GM19468 (cell line): ENCODE results near the gene HCRTR1.
"Not testable (repeated sequence)": the region's sequence is repeated elsewhere in the genome, so short reads cannot be mapped to it uniquely, and the experiment has no call there.

Experiments used
- ATAC-seq: cut with Tn5 transposase; IDR thresholded peaks from one replicate; pipeline ENCODE4 v1.9.1; 2021; ENCODE audit warnings: mild to moderate bottlenecking, moderate library complexity, moderate number of reproducible peaks; ENCODE audit not compliant: unreplicated experiment; ENCODE audit errors: extremely low read depth

The HCRTR1 gene

GRCh38 chr1:31580891-31581603, 36.4 kb upstream of the HCRTR1 start:
- no peak for ATAC-seq

- no peak for ATAC-seq
Observed at GRCh38 chr1:31581821-31582810, 35.4 kb upstream of the HCRTR1 start.

GRCh38 chr1:31583082-31583994, 34.2 kb upstream of the HCRTR1 start:
- no peak for ATAC-seq

GRCh38 chr1:31583995-31584868, 33.3 kb upstream of the HCRTR1 start:
- ATAC-seq, result no peak

DNA sequence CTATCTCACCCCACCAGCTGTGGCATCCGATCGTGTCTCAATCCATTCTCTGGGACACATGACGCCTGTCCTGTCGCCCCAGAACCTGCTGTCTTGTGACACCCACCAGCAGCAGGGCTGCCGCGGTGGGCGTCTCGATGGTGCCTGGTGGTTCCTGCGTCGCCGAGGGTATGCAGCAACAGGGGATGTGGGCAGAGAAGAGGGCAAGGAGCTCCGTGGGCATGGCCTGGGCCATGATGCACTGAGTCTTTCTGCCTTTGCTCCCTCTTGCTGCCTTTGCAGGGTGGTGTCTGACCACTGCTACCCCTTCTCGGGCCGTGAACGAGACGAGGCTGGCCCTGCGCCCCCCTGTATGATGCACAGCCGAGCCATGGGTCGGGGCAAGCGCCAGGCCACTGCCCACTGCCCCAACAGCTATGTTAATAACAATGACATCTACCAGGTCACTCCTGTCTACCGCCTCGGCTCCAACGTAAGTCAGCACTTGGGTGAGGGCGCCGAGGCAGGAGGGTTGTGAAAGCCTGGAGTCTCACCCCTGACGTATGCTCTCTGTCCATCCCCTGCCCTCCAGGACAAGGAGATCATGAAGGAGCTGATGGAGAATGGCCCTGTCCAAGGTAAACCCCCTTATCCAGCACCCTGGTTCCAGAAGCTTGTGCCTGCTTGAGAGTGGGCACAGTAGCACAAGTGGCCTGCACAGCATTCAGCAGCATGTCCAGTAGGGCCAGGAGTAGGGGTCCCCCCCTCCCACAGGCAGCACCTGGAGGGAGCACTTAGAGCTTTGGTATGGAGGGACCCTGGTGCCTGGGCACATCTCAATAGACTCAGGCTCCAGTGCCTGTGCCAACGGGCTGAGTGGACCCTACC, 32.4 kb upstream of the HCRTR1 start:
- no peak for ATAC-seq

GRCh38 chr1:31585736-31586365, 31.6 kb upstream of the HCRTR1 start:
- no peak for ATAC-seq

DNA sequence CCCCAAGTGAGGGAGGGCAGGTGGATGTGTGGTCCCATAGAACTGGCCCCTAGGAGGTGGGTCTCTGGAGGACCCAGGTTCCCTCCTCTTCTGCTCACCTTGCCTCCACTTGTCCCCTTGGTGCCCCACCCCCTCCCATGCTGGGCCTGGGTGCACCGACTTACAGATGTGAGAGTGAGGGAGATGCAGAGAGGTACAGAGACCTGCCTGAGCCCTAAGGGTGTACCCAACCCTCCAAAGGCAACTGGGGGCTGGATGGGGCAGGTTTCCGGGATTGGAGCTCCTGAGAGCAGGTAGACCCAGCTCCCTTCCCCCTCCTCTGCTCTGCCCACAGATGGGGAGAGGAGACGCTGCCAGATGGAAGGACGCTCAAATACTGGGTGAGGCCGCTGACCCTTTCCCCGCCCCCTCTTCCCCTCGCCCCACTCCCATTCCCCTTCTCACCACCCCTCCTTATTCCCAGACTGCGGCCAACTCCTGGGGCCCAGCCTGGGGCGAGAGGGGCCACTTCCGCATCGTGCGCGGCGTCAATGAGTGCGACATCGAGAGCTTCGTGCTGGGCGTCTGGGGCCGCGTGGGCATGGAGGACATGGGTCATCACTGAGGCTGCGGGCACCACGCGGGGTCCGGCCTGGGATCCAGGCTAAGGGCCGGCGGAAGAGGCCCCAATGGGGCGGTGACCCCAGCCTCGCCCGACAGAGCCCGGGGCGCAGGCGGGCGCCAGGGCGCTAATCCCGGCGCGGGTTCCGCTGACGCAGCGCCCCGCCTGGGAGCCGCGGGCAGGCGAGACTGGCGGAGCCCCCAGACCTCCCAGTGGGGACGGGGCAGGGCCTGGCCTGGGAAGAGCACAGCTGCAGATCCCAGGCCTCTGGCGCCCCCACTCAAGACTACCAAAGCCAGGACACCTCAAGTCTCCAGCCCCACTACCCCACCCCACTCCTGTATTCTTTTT, 30.8 kb upstream of the HCRTR1 start:
- no peak for ATAC-seq

GRCh38 chr1:31587328-31587699, 30.2 kb upstream of the HCRTR1 start:
- ATAC-seq, result not testable (repeated sequence)

DNA sequence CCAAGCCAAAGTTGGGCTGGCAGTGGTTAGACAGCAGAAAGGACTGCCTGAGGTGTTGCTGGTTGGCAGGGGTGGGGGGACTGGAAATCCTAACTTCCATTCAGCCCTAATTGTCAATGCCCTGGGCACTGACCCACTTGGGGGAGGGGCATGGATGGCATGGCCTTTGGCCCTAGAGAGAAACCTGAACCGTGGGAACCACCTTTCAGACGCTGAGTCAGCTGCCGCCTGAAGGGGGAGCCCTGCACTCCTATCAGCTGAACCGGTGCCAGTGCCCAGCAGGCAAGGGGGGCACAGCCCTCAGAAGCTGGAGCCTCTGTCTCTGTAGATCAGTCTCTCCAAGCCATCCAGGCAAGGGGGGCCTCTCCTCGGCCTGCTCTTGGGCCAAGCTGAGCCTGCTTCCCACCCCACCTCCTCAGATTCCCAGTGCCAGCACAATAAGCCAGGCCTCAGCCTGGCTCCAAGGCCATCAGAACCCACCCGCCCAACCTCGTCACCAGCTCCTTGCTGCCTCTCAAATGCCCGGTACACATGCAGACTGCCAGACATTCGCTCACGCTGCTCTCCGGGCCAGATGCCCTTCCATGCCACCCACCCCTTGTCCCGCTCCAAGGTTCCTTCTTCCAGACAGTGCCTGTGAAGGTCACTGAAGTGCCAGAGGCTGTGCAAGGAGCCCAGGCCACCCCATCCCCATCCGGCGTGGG, 29.6 kb upstream of the HCRTR1 start:
- no peak for ATAC-seq

- no peak for ATAC-seq
Observed at GRCh38 chr1:31588751-31589515, 28.6 kb upstream of the HCRTR1 start.

GRCh38 chr1:31591425-31592093, 25.9 kb upstream of the HCRTR1 start:
- ATAC-seq, result no peak

DNA sequence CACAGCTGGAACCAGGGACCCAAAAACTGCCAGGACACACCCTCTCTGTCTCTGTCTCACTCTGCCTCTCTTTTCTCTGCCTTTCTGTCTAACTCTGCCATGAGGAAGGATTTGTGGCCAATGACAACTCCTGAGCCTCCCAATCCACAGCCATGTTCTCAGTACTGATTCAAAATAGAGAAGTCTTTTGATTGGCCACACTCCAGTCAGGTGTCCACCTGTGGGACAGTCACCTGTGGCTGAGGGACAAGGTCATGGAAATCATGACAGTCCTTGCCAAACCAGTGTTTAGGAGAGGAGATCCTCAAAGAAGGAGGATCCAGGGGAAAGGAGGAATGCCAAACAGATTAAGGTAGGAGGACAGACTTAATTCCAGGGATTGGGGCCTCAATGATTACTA, 25.4 kb upstream of the HCRTR1 start:
- ATAC-seq, result no peak

DNA sequence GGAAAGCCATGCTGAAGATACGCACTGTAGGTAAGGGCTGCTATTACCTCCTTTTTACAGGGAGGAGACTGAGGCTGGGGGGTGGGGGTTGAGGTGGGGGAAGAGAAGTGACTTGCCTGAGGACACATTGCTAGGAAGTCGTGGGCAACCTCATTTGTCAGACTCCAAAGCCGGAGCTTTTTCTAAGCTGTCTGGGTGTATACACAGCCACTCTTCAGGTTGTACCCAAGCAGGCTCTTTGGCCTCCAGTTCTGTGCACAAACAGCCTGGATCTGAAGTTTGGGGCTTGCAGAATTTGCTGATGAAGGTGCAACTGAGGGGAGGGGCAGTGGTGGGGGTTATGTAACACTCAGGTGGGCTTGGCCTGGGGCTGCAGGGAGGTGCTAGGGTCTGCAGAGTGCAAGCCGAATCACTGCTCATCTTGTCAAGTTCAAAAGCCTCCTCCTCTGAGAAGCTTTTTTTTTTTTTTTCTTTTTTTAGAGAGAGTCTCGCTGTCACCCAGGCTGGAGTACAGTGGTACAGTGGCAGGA, 24.3 kb upstream of the HCRTR1 start:
- ATAC-seq, result no peak

DNA sequence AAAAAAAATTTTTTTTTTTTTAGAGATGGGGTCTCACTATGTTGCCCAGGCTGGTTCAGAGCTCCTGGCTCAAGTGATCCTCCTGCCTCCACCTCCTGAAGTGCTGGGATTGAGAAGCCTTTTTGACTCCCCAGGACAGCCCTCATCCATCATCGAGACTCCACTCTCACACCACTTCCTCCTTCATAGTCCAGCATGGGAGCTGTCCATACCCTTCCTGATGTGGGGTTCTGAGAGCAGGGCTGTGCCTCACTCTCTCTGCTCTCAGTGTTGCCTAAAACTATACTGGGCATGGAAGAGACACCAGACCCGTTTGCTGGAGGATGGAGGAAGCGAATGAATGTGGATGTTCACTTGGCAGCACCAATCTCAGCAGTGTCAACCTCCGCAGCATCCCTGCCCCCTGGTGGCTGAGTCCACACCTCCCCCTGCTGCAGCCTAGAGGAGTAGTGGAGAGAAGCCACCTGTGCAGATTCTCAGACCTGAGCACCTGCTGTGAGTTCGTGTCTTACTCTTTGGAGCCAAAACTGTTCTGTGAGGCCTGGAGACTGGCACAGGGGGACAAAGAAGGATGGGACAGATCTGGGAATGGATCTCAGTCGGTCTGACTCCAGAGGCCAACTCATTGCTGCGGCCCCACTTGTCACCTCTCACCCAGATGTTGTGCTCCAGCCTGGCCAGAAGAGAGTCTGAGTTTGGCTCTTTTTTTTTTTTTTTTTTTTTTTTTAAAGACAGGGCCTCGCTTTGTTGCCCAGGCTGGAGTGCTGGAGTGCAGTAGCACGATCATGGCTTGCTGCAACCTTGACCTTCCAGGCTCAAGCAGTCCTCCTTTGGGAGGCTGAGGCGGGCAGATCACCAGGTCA, 23.5 kb upstream of the HCRTR1 start:
- ATAC-seq, result peak; percentile 39
